Tibial artery (tissue), 4 donors: ENCODE measurements around the gene NCOA3.

Experiments used
- DNase-seq, 2 donors: peaks; one replicate each; pipeline ENCODE4 v3.0.0-alpha.2; 2019
- H3K27ac ChIP-seq, 2 donors: fragments of 200-600 bp; sonication (generic) in 1 of 2; 1 replicate in 1 of 2; 2 replicates in 1 of 2; pipeline ENCODE4 v1.5.1; 2018 to 2019; ENCODE audit warnings: mild to moderate bottlenecking in 1 of 2
- H3K27me3 ChIP-seq, 2 donors: fragments of 200-600 bp; sonication (generic) in 1 of 2; one replicate each; pipeline versions ENCODE4 v1.5.1 to v1.6.0; 2016 to 2019
- H3K36me3 ChIP-seq, 3 donors: fragments of 200-600 bp; sonication (generic) in 2 of 3; one replicate each; pipeline ENCODE4 v1.5.1; 2016 to 2019; ENCODE audit warnings: mild to moderate bottlenecking in 2 of 3
- H3K4me1 ChIP-seq, 4 donors: fragments of 200-600 bp; sonication (generic) in 2 of 4; 1 replicate in 3 of 4; 2 replicates in 1 of 4; pipeline ENCODE4 v1.5.1; 2016 to 2019
- H3K4me3 ChIP-seq, 2 donors: fragments of 200-600 bp; sonication (generic) in 1 of 2; 1 replicate in 1 of 2; 2 replicates in 1 of 2; pipeline ENCODE4 v1.5.1; 2018 to 2019; ENCODE audit warnings: mild to moderate bottlenecking in 2 of 2
- H3K9me3 ChIP-seq, 3 donors: fragments of 200-600 bp; sonication (generic) in 1 of 3; one replicate each; pipeline ENCODE4 v1.5.1; 2016 to 2019
- intact Hi-C: fragments of 100-400 bp; cut with DNase I; formaldehyde crosslinking; loops from one replicate; pipeline ENCODE4 v1.15.0; 2023; ENCODE audit warnings: low total_unique reads
- TF ChIP-seq, protein P1 (sequence below), 2 experiments: fragments of 200-600 bp in 1 of 2; fragments of 450-650 bp in 1 of 2; IDR thresholded peaks; one replicate each; pipeline ENCODE4 v1.5.1; 2017 to 2019; ENCODE audit warnings: antibody characterized with exemption in 2 of 2, mild to moderate bottlenecking in 1 of 2, moderate library complexity in 1 of 2

The NCOA3 gene

DNA sequence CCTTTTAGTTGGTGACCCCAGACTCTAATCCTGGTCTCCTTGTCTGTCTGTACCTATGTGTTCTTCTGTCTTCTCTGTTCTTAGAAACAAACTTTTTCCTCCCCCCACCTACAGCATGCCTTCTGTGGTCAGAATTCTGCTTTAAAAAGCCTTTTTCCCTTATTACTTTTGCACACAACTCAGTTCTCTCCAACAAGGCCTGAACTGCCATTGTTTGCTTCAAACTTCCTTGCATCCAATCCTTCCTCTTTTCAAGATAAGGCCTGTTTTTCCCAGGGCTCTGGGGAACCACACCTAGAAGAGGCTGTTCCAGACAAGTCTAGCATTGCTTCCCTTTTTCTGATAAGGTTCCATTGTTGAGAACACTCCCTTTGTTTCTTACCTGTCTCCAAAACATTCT lies 22.2 kb upstream of the NCOA3 start:
- TF ChIP-seq, protein P1, sequence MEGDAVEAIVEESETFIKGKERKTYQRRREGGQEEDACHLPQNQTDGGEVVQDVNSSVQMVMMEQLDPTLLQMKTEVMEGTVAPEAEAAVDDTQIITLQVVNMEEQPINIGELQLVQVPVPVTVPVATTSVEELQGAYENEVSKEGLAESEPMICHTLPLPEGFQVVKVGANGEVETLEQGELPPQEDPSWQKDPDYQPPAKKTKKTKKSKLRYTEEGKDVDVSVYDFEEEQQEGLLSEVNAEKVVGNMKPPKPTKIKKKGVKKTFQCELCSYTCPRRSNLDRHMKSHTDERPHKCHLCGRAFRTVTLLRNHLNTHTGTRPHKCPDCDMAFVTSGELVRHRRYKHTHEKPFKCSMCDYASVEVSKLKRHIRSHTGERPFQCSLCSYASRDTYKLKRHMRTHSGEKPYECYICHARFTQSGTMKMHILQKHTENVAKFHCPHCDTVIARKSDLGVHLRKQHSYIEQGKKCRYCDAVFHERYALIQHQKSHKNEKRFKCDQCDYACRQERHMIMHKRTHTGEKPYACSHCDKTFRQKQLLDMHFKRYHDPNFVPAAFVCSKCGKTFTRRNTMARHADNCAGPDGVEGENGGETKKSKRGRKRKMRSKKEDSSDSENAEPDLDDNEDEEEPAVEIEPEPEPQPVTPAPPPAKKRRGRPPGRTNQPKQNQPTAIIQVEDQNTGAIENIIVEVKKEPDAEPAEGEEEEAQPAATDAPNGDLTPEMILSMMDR (IDR thresholded peaks at IDR 0.05): no peak
- H3K9me3 ChIP-seq: no peaks in the 10 kb centered on the region
- H3K36me3 ChIP-seq: no peaks in the 10 kb centered on the region
- no peak overlapping the region for H3K27ac ChIP-seq
- intact Hi-C loops: no loop called here
- H3K4me3 ChIP-seq: no peak overlapping the region
- H3K4me1 ChIP-seq: no peaks in the 10 kb centered on the region
- no peaks in the 10 kb centered on the region for H3K27me3 ChIP-seq
- DNase-seq: no peak

DNA sequence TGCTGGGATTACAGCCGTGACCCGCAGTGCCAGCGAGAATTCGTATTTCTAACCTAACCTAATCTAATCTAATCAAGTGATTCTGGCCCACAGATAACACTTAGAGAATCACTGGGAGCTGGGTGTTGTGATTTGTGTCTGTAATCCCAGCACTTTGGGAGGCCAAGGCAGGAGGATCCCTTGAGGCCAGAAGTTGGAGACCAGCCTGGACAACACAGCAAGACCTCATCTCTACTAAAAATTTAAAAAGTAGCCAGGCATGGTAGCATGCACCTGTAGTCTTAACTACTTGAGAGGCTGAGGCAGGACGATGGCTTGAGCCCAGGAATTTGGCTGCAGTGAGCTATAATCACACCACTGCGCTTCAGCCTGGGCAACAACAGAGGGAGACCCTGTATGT lies 21.4 kb upstream of the NCOA3 start:
- Histone ChIP-seq H3K4me1 (no peaks in the 10 kb centered on the region), H3K27me3 (no peaks in the 10 kb centered on the region), H3K27ac (no peak overlapping the region), H3K9me3 (no peaks in the 10 kb centered on the region), H3K4me3 (no peak overlapping the region), H3K36me3 (no peaks in the 10 kb centered on the region)
- intact Hi-C loops: no loop called here
- TF ChIP-seq, protein P1 (IDR thresholded peaks at IDR 0.05): no peak
- no peak for DNase-seq

DNA sequence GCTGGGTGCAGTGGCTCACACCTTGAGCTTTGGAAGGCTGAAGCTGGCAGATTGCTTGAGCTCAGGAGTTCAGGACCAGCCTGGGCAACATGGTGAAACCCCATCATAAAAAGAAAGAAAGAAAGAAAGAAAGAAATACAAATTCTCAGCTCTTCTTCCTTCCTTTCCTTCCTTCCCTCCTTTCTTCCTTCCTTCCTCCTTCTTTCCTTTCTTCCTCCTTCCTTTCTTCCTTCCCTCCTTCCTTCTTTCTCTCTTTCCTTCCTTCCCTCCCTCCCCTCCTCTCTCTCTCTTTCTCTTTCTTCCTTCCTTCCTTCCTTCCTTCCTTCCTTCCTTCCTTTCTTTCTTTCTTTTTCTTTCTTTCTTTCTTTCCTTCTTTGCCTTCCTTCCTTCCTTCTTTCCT lies 21.0 kb upstream of the NCOA3 start:
- TF ChIP-seq, protein P1 (IDR thresholded peaks at IDR 0.05): no peak
- H3K36me3 ChIP-seq: no peaks in the 10 kb centered on the region
- H3K27ac ChIP-seq: no peak overlapping the region
- no peaks in the 10 kb centered on the region for H3K4me1 ChIP-seq
- no peak overlapping the region for H3K4me3 ChIP-seq
- no peak for DNase-seq
- H3K27me3 ChIP-seq: no peaks in the 10 kb centered on the region
- intact Hi-C loops: no loop called here
- no peaks in the 10 kb centered on the region for H3K9me3 ChIP-seq

DNA sequence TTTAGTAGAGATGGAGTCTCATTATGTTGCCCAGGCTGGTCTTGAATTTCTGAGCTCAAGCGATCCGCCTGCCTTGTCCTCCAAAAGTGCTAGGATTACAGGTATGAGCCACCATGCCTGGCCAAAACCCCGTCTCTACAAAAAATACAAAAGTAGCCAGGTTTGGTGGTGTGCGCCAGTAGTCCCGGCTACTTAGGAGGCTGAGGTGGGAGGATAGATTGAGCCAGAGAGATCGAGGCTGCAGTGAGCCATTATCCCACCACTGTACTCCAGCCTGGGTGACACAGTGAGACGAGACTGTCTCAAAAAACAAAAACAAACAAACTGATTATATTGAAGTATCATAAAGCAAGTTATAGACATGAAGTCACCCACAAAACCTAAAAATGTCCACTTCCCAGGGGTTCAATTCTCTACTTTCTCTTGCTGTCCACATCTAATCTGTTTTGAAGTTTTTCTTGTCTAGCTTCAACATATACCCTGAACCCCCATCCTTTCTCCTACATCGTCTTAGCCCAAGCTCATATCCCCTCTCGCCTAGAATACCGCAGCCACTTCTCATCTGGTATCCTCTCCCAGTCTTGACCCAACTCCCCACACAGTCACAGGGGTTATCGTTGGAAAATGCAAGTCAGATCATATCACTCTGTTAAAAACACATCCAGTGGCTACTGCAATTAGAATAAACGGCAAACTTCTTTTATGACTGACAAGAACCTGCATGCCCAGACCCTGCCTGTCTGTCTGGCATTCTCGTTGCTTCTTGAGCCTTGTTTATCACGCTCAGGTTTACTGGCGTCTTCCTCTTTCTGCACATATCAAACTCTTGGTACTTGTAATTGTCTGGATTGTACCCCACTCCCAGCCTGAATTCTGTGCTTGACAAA lies 20.1 kb upstream of the NCOA3 start:
- no peaks in the 10 kb centered on the region for H3K9me3 ChIP-seq
- no peaks in the 10 kb centered on the region for H3K4me1 ChIP-seq
- H3K4me3 ChIP-seq: no peak overlapping the region
- DNase-seq: no peak
- no peaks in the 10 kb centered on the region for H3K36me3 ChIP-seq
- TF ChIP-seq, protein P1 (IDR thresholded peaks at IDR 0.05): no peak
- intact Hi-C loops: no loop called here
- no peak overlapping the region for H3K27ac ChIP-seq
- H3K27me3 ChIP-seq: no peaks in the 10 kb centered on the region

DNA sequence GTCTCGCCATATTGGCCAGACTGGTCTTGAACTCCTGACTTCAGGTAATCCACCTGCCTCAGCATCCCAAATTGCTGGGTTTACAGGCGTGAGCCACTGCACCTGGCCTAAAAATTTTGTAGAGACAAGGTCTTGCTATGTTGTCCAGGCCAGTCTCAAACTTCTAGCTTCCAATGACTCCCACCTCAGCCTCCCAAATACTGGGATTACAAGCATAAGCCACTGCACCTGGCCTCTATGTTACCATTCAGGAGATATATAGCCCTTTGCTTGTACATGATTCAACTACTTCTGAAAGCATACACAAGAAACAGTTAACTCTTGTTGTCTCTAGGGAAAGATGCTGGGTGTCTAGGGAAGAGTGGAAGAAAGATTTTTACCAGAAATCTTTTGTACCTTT lies 19.0 kb upstream of the NCOA3 start:
- no peak overlapping the region for H3K4me3 ChIP-seq
- H3K27ac ChIP-seq: no peak overlapping the region
- H3K27me3 ChIP-seq: no peaks in the 10 kb centered on the region
- H3K36me3 ChIP-seq: no peaks in the 10 kb centered on the region
- no peaks in the 10 kb centered on the region for H3K9me3 ChIP-seq
- DNase-seq: no peak
- intact Hi-C loops: no loop called here
- TF ChIP-seq, protein P1 (IDR thresholded peaks at IDR 0.05): no peak
- H3K4me1 ChIP-seq: no peaks in the 10 kb centered on the region
